Tibial nerve (tissue), 4 donors: ENCODE results near the gene RBMS3.

ENCODE experiments used
- EP300 ChIP-seq, 2 donors: sonication (generic); formaldehyde crosslinking; IDR thresholded peaks; one replicate each; pipeline ENCODE4 v1.6.1; 2017; ENCODE audit warnings: antibody characterized with exemption in 2 of 2, mild to moderate bottlenecking in 1 of 2
- POLR2A ChIP-seq, 2 donors: fragments of 450-650 bp; IDR thresholded peaks; one replicate each; pipeline ENCODE4 v1.6.1; 2017; ENCODE audit warnings: antibody characterized with exemption in 2 of 2, mild to moderate bottlenecking in 2 of 2, moderate library complexity in 2 of 2
- TF ChIP-seq, protein P1 (sequence below), 5 experiments: fragments of 200-600 bp in 3 of 5; fragments of 450-650 bp in 2 of 5; sonication (generic) in 3 of 5; IDR thresholded peaks; one replicate each; pipeline ENCODE4 v1.5.1; 2016 to 2019; ENCODE audit warnings: antibody characterized with exemption in 5 of 5, mild to moderate bottlenecking in 3 of 5, moderate library complexity in 2 of 5

DNA sequence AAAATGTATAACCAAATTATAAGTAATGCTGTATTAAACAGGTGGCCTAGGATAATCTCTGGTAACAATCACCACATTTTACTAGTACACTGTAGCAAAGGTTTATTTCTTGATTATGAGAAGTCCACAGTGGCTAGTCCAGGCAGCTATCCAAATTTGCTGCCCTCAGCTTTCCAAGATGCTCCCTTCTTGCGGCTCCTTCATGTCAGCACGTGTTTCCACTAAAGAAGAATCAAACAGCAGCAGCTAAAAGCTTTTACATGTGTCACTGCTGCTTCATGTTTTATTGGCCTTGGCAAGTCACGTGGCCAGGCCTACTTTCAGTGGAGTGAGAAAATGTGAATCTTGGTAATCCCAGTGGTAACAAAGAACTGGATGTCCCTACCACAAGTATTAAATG, 5.6 kb upstream of the RBMS3 start:
- TF ChIP-seq, protein P1, sequence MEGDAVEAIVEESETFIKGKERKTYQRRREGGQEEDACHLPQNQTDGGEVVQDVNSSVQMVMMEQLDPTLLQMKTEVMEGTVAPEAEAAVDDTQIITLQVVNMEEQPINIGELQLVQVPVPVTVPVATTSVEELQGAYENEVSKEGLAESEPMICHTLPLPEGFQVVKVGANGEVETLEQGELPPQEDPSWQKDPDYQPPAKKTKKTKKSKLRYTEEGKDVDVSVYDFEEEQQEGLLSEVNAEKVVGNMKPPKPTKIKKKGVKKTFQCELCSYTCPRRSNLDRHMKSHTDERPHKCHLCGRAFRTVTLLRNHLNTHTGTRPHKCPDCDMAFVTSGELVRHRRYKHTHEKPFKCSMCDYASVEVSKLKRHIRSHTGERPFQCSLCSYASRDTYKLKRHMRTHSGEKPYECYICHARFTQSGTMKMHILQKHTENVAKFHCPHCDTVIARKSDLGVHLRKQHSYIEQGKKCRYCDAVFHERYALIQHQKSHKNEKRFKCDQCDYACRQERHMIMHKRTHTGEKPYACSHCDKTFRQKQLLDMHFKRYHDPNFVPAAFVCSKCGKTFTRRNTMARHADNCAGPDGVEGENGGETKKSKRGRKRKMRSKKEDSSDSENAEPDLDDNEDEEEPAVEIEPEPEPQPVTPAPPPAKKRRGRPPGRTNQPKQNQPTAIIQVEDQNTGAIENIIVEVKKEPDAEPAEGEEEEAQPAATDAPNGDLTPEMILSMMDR (IDR thresholded peaks at IDR 0.05), result no peak
- TF ChIP-seq EP300 (IDR thresholded peaks at IDR 0.05) (peak in 1 of 2 donors; percentile 21), POLR2A (IDR thresholded peaks at IDR 0.05) (no peak)
